HK-2 (cell line): Measurements from ENCODE around the gene GPANK1.
A peak's percentile ranks its signal among the peaks of the same experiment; 100 is the strongest.
"Not testable (repeated sequence)": the region's sequence is repeated elsewhere in the genome, so short reads cannot be mapped to it uniquely, and the experiment has no call there.

Source experiments
- DNase-seq: peaks from one replicate; pipeline ENCODE4 v3.0.0-alpha.2; 2018; ENCODE audit not compliant: unreplicated experiment

GPANK1 gene

GRCh38 chr6:31664790-31665500 lies at the start of gene GPANK1:
GPANK1 (minus strand) TSS chr6:31664997; CDS start chr6:31664478, 519 bp downstream.
- peak; percentile 82 for DNase-seq

- no peak for DNase-seq
Measured at GRCh38 chr6:31713991-31714684, 49.3 kb upstream of the GPANK1 start.

- DNase-seq = no peak
Measured at GRCh38 chr6:31713465-31713864, 48.7 kb upstream of the GPANK1 start.

- no peak for DNase-seq
Measured at GRCh38 chr6:31712296-31712695, 47.5 kb upstream of the GPANK1 start.

GRCh38 chr6:31711233-31711632 lies 46.4 kb upstream of the GPANK1 start:
- DNase-seq = no peak

DNA sequence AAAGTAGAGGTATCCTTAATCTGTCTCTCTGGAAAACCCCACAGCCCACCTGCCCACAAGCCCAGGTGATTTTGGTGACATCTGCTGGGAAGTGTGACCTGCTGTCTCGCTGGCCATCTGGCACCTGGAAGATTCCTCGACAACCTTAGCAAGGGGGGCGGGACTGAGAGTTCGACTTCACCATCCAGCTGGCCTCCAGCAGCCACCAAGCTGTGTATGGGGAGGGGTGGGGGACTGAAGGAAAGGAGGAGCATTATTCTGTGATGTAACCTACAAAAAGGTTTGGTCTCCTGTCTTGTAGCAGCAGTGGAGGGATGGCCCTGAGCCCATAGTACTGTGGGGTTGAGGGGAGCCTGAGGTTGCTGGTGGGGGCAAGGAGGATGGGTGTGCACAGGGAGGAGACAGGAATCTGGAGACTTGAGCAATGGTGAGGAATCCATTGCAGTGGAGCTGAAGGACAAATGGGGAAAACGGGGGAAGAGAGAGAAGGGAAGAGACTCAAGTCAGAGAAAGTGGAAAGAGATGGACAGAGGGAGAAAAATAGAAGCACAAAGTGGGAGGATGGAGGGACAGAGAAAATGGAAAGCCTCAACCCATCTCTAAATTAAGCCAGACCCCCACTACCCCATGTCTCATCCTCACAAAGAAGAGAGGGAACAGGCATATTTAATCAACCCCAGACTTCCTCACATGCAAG lies 45.9 kb upstream of the GPANK1 start:
- DNase-seq = no peak

- not testable (repeated sequence) for DNase-seq
Measured at GRCh38 chr6:31709157-31709556, 44.4 kb upstream of the GPANK1 start.

GRCh38 chr6:31708224-31708623 lies 43.4 kb upstream of the GPANK1 start:
- no peak for DNase-seq

DNA sequence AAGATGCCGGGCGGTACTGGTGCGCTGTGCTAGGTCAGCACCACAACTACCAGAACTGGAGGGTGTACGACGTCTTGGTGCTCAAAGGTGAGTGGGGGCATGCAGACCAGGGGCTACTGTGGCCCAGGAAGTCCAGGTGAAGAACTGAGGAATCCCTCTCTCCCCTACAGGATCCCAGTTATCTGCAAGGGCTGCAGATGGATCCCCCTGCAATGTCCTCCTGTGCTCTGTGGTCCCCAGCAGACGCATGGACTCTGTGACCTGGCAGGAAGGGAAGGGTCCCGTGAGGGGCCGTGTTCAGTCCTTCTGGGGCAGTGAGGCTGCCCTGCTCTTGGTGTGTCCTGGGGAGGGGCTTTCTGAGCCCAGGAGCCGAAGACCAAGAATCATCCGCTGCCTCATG lies 42.9 kb upstream of the GPANK1 start:
- DNase-seq = no peak

DNA sequence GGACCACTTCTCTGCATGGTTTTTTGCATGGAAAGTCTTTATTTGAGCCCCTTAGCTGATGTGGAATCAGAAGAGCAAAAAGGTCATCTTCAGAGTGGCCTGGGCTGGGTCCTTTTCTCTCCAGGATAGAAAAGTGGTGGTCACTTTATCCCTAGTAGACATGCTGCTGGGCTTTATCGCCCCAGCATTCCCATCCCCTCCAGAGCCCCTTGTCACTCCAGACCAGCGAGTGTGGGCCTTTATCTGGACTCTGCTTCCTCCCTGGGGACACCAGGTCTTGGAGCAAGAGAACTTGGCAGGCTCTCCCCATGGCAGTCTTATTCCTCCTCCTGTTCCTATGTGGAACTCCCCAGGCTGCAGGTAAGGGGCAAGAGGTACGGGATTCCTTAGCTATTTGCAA lies 41.8 kb upstream of the GPANK1 start, which contains the start of gene LY6G6F:
TSS of gene LY6G6F (plus strand) at position 268 of the 400 bp plus-strand sequence. CDS start at position 309, 41 bp downstream.
- no peak for DNase-seq

DNA sequence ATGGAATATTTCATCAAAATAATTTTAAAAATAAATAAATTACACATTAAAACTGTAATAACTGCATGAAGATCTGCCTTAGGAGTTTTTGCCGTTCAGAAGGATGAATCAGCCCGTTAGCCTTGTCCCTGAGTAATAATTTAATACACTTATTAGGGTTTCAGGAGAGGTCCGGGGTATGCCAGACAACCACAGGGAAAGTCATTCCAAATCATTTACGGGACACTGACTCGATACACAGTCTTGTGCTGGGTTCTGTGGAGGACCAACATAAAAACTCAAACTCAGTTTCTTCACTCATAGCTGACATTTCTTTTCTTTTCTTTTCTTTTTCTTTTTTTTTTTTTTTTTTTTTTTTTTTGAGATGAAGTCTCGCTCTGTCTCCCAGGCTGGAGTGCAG lies 41.1 kb upstream of the GPANK1 start:
- no peak for DNase-seq

DNA sequence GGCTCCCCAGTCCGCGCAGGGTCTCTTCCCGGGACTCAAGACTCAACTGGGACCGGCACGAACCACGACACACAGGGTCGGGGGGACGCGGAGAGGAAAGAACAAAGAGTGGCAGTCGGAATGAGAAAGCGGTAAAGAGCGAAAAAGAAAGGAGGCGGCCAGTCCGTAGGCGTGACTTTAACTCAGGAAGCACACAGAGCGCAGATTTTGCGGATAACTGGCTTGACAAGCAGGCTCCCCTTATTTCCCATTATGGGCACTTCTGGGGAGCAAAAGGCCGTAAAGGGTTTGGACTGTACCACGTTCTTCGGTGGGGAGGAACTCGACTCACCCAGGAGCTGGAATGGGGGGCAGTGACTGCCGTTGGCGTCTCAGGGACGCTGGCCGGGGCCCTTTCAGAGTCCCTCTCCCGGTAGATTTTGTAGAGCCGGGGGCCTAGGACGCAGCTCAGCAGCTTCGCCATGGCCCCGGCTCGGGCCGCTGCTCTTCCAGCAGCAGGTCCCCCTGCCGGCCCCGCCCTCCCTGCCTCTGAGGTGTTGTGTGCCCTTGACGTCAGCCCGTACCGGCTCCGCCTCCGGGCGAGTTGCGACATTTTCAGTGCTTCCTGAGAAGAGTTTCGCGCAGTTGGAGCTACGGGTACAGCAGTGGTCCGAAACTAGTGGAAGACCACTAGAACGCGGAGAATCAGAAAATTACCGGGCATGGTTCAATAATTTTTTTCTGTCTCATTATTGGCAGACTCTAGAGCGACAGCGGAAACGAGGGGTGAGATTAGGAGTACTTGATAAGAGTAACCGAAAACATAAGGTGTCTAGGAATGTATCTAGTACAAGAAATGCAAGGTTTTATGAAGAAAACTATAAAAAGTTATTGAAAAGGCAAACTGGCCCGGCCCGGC lies 38.3 kb upstream of the GPANK1 start, which contains the start of gene ABHD16A:
TSS of gene ABHD16A (minus strand) at position 506 of the 898 bp plus-strand sequence. CDS start at position 463, 43 bp downstream.
- peak; percentile 96 for DNase-seq

- no peak for DNase-seq
Measured at GRCh38 chr6:31702405-31702818, 37.6 kb upstream of the GPANK1 start.

DNA sequence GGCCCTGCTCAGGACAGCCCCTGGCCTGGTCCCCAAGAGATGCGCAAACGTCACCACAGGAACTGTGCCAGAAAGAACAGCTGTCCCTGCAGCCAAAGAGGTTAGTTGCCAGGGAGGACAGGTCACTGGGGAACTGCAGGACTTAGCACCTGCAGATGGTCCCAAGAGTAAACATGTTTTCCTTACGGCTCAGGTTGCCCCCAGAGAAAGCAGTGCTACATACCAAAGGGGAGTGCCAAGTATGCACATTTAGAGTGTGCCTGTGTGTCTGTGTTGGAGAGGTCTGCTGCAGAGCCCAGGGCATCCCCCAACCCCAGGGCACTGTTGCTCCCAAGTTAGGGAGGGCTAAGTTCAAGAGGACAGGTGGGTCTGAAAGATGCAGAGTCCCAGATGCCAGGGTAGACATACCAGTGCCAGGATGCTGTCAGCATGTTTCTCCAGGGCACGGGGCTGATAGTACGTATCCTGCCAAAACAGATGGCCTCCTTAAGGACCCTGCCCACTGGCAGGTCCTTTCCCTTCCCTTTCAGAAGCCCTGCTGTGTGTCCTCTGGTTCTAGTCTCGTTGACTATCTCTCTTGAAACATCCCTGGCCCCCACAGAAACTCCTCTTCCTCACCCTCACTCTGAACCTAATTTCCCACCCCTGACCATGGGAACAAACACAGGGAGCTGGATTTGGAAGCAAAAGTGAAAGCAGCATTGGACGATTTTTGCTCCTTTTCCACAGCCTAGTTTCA lies 37.0 kb upstream of the GPANK1 start:
- DNase-seq = no peak

GRCh38 chr6:31700740-31701401 lies 36.1 kb upstream of the GPANK1 start:
- no peak for DNase-seq

DNA sequence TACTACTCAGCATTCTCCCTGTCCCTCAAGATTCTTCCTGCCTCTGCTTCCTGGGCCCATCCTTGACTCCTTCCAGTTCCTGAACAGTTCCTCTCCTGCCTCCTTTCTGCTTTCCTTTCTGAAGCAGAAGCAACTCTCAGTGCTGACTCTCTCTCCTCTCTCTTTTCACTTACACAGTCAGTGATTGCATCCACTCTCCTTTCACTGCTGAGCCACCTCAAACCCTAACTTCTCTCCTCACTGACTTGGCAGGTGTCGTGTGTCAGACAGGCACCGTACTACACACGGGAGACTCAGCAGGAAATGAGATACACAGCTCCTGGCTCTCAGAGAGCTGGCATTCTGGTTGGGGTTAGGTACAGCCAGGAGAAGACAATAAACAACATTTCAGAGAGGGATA lies 32.8 kb upstream of the GPANK1 start:
- no peak for DNase-seq

GRCh38 chr6:31693535-31693934 lies 28.7 kb upstream of the GPANK1 start:
- no peak for DNase-seq

DNA sequence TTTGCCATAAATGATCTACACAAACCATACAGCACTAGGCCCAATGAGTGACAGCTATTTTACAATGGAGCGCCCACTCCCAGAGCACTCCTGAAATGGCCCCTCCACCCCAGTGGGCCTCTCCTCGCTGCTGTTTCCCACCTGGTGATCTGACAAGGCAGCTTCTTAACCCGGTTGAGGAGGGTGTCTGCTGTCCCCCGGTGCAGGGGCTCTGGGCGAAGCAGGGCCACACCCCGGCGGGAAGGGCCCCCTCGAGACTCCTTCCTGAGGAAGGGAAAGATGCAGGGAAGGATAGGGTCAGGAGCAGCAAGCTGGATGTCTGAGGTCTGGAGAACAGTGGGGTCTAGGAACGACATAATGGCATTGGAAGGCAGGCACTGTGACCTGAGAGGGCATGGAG lies 28.1 kb upstream of the GPANK1 start:
- no peak for DNase-seq

DNA sequence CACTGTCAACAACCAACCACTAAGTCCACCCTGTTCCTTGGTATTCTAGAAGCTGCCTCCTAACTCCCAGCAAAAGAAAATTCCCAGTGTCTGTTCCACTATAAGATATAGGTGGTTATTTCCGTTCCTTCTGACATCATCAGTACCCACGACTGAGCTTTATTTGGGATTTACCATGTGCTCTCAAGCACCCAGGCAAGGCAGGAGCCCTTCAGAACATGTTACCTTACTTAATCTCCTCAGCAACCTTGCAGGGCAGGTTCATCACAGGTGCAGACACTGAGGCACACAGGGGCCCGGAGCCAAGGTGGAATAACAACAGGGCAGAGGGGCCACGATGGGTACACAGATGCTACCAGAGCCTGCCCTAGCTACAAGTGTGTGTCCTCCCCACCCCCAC lies 27.6 kb upstream of the GPANK1 start:
- no peak for DNase-seq

DNA sequence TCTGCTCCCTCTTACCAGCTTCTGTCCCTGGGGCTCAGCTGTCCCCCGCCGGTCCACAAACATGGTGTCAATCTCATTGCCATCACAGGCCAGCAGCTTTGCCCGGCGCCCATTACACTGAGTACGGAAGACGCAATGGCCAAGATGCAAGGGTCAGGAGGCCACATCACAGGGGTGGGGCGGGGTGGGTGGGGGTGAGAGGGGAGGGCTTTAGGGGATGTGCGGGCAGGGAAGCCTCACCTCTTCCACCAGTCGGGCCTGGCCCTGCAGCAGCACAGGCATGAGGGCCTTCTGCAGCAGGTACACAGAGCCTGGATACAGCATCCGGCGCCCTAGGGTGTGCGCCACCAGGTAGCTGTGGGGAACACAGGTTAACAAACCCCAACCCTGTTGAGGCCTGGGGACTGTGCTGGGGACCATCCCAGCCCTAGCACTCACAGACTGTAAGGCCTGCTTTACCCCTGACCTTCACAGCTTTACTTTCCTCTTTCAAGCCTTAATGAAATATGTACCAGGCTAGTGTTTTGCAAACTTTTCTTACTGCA lies 26.8 kb upstream of the GPANK1 start:
- no peak for DNase-seq
